Heart left ventricle (tissue), 13 donors: ENCODE data around the gene POLR3H.

Experiments
- POLR2A ChIP-seq, 2 donors: fragments of 450-650 bp; IDR thresholded peaks; one replicate each; pipeline ENCODE4 v1.6.1; 2017; ENCODE audit warnings: antibody characterized with exemption in 2 of 2, mild to moderate bottlenecking in 2 of 2, moderate library complexity in 2 of 2
- TF ChIP-seq, protein P1 (sequence below), 12 donors: fragments of 200-600 bp; sonication (generic) in 4 of 12; IDR thresholded peaks; one replicate each; pipeline versions ENCODE4 v1.5.0 to v1.8.0; 2018 to 2022; ENCODE audit warnings: antibody characterized with exemption in 12 of 12, mild to moderate bottlenecking in 5 of 12
- donor health status: ischemic (EF 13 %, LVEDD 7.1; RV severe dilation, severe dysfunction).
- donor health status: DM: no; HTN: yes; CAD: no.
- donor health status: DM: no; HTN: no; CAD: no.
- donor health status: ischemic (EF 25% LVEDD 6.9; RV normal size, moderate dysfunction).
- donor health status: ischemic (EF 25% LVEDD 5.7; RV mildly dilated, moderate dysfunction).
- donor health status: ischemic (EF 35%, LVEDD 5.7; RV mildly dilated, moderate dysfunction).
- donor health status: nonischemic (EF 11% LVEDD 7.7; RV severe dilation, severe dysfunction).
- donor health status: DM: yes; HTN: yes; CAD: no.
- donor health status: PGD.
- donor health status: ischemic (EF 29% LVEDD 5.4; RV normal size, mild dysfunction).
- donor health status: nonischemic (EF 23%, LVEDD 6.1; RV moderate dilation, normal function).

DNA sequence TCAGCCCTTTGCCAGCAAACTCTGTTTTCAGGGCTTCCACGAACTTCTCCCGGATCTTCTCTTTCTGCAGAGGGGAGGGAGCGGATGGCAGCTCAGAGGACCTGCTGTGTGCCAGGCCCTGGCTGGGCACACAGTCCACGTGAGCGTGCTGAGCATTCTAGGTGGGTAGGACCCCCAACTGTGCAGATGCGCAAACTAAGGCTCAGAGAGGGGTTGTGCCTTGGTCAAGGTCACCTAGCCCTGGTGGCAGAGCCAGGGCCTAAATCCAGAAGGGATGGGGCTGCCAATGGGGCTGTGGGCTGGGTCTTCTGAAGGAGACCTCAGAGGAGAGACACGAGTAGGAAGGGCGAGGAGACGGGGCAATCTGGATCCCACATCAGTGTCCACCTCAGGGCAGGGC lies 34.5 kb upstream of the POLR3H start:
- TF ChIP-seq, protein P1, sequence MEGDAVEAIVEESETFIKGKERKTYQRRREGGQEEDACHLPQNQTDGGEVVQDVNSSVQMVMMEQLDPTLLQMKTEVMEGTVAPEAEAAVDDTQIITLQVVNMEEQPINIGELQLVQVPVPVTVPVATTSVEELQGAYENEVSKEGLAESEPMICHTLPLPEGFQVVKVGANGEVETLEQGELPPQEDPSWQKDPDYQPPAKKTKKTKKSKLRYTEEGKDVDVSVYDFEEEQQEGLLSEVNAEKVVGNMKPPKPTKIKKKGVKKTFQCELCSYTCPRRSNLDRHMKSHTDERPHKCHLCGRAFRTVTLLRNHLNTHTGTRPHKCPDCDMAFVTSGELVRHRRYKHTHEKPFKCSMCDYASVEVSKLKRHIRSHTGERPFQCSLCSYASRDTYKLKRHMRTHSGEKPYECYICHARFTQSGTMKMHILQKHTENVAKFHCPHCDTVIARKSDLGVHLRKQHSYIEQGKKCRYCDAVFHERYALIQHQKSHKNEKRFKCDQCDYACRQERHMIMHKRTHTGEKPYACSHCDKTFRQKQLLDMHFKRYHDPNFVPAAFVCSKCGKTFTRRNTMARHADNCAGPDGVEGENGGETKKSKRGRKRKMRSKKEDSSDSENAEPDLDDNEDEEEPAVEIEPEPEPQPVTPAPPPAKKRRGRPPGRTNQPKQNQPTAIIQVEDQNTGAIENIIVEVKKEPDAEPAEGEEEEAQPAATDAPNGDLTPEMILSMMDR (IDR thresholded peaks at IDR 0.05) = no peak
- TF ChIP-seq POLR2A (IDR thresholded peaks at IDR 0.05) = no peak
